ENCODE measurements around the gene HSD3B7.

DNA sequence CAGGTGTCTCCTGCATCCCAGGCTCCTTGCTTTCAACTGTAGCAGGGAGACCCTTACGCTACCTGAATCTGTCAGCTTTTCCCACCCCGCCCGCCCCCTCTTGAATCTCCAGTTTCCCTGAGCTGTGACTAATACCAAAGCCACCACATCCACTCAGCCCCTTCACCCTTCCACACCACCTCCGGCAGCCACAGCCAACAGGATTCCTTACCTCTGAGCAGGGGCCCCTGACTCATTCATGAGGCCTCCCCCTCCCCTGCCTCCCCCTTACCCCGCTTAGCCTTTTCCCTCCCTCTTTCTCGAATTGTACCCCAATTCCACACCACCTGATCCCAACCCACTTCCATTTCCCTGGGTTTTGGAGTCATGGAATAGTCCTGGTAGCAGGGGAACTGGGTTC lies 23.1 kb downstream of the HSD3B7 start:
- TF ChIP-seq POLR2A (IDR thresholded peaks at IDR 0.05), result no peak
- TF ChIP-seq, protein P1, sequence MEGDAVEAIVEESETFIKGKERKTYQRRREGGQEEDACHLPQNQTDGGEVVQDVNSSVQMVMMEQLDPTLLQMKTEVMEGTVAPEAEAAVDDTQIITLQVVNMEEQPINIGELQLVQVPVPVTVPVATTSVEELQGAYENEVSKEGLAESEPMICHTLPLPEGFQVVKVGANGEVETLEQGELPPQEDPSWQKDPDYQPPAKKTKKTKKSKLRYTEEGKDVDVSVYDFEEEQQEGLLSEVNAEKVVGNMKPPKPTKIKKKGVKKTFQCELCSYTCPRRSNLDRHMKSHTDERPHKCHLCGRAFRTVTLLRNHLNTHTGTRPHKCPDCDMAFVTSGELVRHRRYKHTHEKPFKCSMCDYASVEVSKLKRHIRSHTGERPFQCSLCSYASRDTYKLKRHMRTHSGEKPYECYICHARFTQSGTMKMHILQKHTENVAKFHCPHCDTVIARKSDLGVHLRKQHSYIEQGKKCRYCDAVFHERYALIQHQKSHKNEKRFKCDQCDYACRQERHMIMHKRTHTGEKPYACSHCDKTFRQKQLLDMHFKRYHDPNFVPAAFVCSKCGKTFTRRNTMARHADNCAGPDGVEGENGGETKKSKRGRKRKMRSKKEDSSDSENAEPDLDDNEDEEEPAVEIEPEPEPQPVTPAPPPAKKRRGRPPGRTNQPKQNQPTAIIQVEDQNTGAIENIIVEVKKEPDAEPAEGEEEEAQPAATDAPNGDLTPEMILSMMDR (IDR thresholded peaks at IDR 0.05), result no peak
- TF ChIP-seq POLR2AphosphoS5 (IDR thresholded peaks at IDR 0.05), result no peak
